ENCODE data around the gene GRID2. TPM values are rescaled to one million over a fixed set of nuclear protein-coding genes. Genes with fewer than 3 reads are reported as not detected.

Gene GRID2
- total RNA-seq, 1 donor = not detected

GRCh38 chr4:93688978-93689377 is 1385.2 kb downstream of the GRID2 start:
- TF ChIP-seq CTCF (IDR thresholded peaks at IDR 0.05; ENCODE audit: extremely low read depth, low read depth, low read length) = no peak
- Histone ChIP-seq H3K36me3 (ENCODE audit: insufficient read depth, low read length) (no peaks in the 10 kb centered on the region), H3K4me3 (ENCODE audit: insufficient read depth, low read length) (no peak overlapping the region)

GRCh38 chr4:93693141-93693540 is 1389.4 kb downstream of the GRID2 start:
- H3K4me3 ChIP-seq (ENCODE audit: insufficient read depth, low read length) = no peak overlapping the region
- H3K36me3 ChIP-seq (ENCODE audit: insufficient read depth, low read length) = no peaks in the 10 kb centered on the region
- H3K79me2 ChIP-seq (ENCODE audit: insufficient read depth, low read length) = no peaks in the 10 kb centered on the region
- no peak overlapping the region for H3K4me2 ChIP-seq (ENCODE audit: insufficient read depth, low read length)
- H4K20me1 ChIP-seq (ENCODE audit: insufficient read depth, low read length) = no peaks in the 10 kb centered on the region
- no peak overlapping the region for H2AFZ ChIP-seq (ENCODE audit: low read length)
- no peak overlapping the region for H3K27ac ChIP-seq (ENCODE audit: low read depth, low read length)
- no peaks in the 10 kb centered on the region for H3K27me3 ChIP-seq (ENCODE audit: insufficient read depth, low read length)
- no peaks in the 10 kb centered on the region for H3K4me1 ChIP-seq (ENCODE audit: insufficient read depth, low read length)
- H3K9me3 ChIP-seq (ENCODE audit: low read depth, low read length) = peaks cover 6% of the 10 kb centered on the region
- no peak for TF ChIP-seq CTCF (IDR thresholded peaks at IDR 0.05; ENCODE audit: extremely low read depth, low read depth, low read length)
- DNase-seq (ENCODE audit: insufficient read length, low spot score, missing footprints) = peak; percentile 2

More at GRCh38 chr4:93688978-93689377, 1385.2 kb downstream of the GRID2 start:
- no peak for DNase-seq (ENCODE audit: insufficient read length, low spot score, missing footprints)
- no peaks in the 10 kb centered on the region for H3K27me3 ChIP-seq (ENCODE audit: insufficient read depth, low read length)
- H3K4me2 ChIP-seq (ENCODE audit: insufficient read depth, low read length) = no peak overlapping the region
- peaks cover 5% of the 10 kb centered on the region for H3K9me3 ChIP-seq (ENCODE audit: low read depth, low read length)
- H4K20me1 ChIP-seq (ENCODE audit: insufficient read depth, low read length) = no peaks in the 10 kb centered on the region
- H3K4me1 ChIP-seq (ENCODE audit: insufficient read depth, low read length) = no peaks in the 10 kb centered on the region
- no peak overlapping the region for H2AFZ ChIP-seq (ENCODE audit: low read length)
- H3K27ac ChIP-seq (ENCODE audit: low read depth, low read length) = no peak overlapping the region
- no peaks in the 10 kb centered on the region for H3K79me2 ChIP-seq (ENCODE audit: insufficient read depth, low read length)

- Histone ChIP-seq H3K36me3 (ENCODE audit: insufficient read depth, low read length) (no peaks in the 10 kb centered on the region), H3K4me1 (ENCODE audit: insufficient read depth, low read length) (no peaks in the 10 kb centered on the region), H3K4me2 (ENCODE audit: insufficient read depth, low read length) (no peak overlapping the region), H4K20me1 (ENCODE audit: insufficient read depth, low read length) (no peaks in the 10 kb centered on the region), H3K79me2 (ENCODE audit: insufficient read depth, low read length) (no peaks in the 10 kb centered on the region), H3K27me3 (ENCODE audit: insufficient read depth, low read length) (no peaks in the 10 kb centered on the region), H3K27ac (ENCODE audit: low read depth, low read length) (no peak overlapping the region), H3K4me3 (ENCODE audit: insufficient read depth, low read length) (no peak overlapping the region), H3K9me3 (ENCODE audit: low read depth, low read length) (peaks cover 6% of the 10 kb centered on the region), H2AFZ (ENCODE audit: low read length) (no peak overlapping the region)
- TF ChIP-seq CTCF (IDR thresholded peaks at IDR 0.05; ENCODE audit: extremely low read depth, low read depth, low read length) = no peak
- DNase-seq (ENCODE audit: insufficient read length, low spot score, missing footprints) = no peak
Measured at GRCh38 chr4:93698686-93699085, 1394.9 kb downstream of the GRID2 start.

- H4K20me1 ChIP-seq (ENCODE audit: insufficient read depth, low read length) = no peaks in the 10 kb centered on the region
- H3K79me2 ChIP-seq (ENCODE audit: insufficient read depth, low read length) = no peaks in the 10 kb centered on the region
- no peak overlapping the region for H3K4me2 ChIP-seq (ENCODE audit: insufficient read depth, low read length)
- peaks cover under 1% of the 10 kb centered on the region for H3K9me3 ChIP-seq (ENCODE audit: low read depth, low read length)
- no peak overlapping the region for H3K27ac ChIP-seq (ENCODE audit: low read depth, low read length)
- no peak for DNase-seq (ENCODE audit: insufficient read length, low spot score, missing footprints)
- no peaks in the 10 kb centered on the region for H3K27me3 ChIP-seq (ENCODE audit: insufficient read depth, low read length)
- no peak overlapping the region for H2AFZ ChIP-seq (ENCODE audit: low read length)
- no peak overlapping the region for H3K4me3 ChIP-seq (ENCODE audit: insufficient read depth, low read length)
- H3K36me3 ChIP-seq (ENCODE audit: insufficient read depth, low read length) = no peaks in the 10 kb centered on the region
- no peak for TF ChIP-seq CTCF (IDR thresholded peaks at IDR 0.05; ENCODE audit: extremely low read depth, low read depth, low read length)
- no peaks in the 10 kb centered on the region for H3K4me1 ChIP-seq (ENCODE audit: insufficient read depth, low read length)
Measured at GRCh38 chr4:93700571-93700970, 1396.8 kb downstream of the GRID2 start.
